HCT116 (cell line): ENCODE results near the gene NDOR1. TPM values are rescaled to one million over a fixed set of nuclear protein-coding genes. Genes with fewer than 3 reads are reported as not detected.
A peak's percentile ranks its signal among the peaks of the same experiment; 100 is the strongest.

Source experiments
- ATAC-seq: fragments of 200-7000 bp; cut with Tn5 transposase; 2 replicates; pipeline ENCODE4 v1.9.1; 2020; ENCODE audit warnings: mild to moderate bottlenecking, moderate library complexity
- BruUV-seq: library from RNA; stranded (reverse); fragments of 400-500 nt; replicated peaks from 2 replicates; lab custom pipeline; 2021; lab: Mats Ljungman, UMichigan
- CTCF ChIA-PET: fragments of 300-600 bp; sonication (Branson Sonifier 250); formaldehyde crosslinking; loops from one replicate; lab custom pipeline; 2021; ENCODE audit warnings: antibody characterized with exemption; lab: Charles Lee
- POLR2A ChIA-PET: fragments of 300-600, 350-600 bp; sonication (Branson Sonifier 250); formaldehyde crosslinking; loops from one replicate; lab custom pipeline; 2021; ENCODE audit warnings: antibody characterized with exemption; lab: Charles Lee
- RAD21 ChIA-PET, 2 experiments: fragments of 300-600 bp; sonication (Branson Sonifier 250); formaldehyde crosslinking; loops; one replicate each; lab custom pipeline; 2023; ENCODE audit warnings: low total read pairs in 2 of 2; ENCODE audit not compliant: uncharacterized antibody in 2 of 2, unreplicated experiment in 2 of 2, low non-redundant PET in 1 of 2; lab: Charles Lee
- DNase-seq: peaks from one replicate; pipeline ENCODE4 v3.0.0-alpha.2; 2010; ENCODE audit warnings: low read depth, low spot score
- H2AFZ ChIP-seq: fragments of 200-600 bp; shearing (Covaris generic), sonication (generic); 2 replicates; pipeline ENCODE4 v1.6.1; 2017; ENCODE audit warnings: low read depth, mixed run types, mixed read lengths, antibody characterized with exemption, low read length; ENCODE audit not compliant: poor library complexity, severe bottlenecking
- H3K27ac ChIP-seq: 2 replicates; pipeline ENCODE4 v1.5.1; 2012; ENCODE audit warnings: low read depth, low read length
- H3K27me3 ChIP-seq: fragments of 200-600 bp; sonication (generic); 2 replicates; pipeline ENCODE4 v1.6.1; 2016; ENCODE audit warnings: mixed run types, low read length, mixed read lengths; ENCODE audit not compliant: insufficient read depth
- H3K36me3 ChIP-seq, 2 experiments: fragments of 200-500 bp in 1 of 2; fragments of 200-600 bp in 1 of 2; sonication (Bioruptor generic) in 1 of 2; sonication (generic) in 1 of 2; 2 replicates each; pipeline versions ENCODE4 v1.5.1 to v1.6.1; 2014 to 2016; ENCODE audit warnings: low read length in 2 of 2, inconsistent platforms in 1 of 2, mixed read lengths in 1 of 2, mixed run types in 1 of 2; ENCODE audit not compliant: insufficient read depth in 2 of 2, control insufficient read depth in 1 of 2
- H3K4me1 ChIP-seq, 2 experiments: fragments of 200-600 bp in 1 of 2; sonication (generic) in 1 of 2; 2 replicates each; pipeline versions ENCODE4 v1.5.1 to v1.6.1; 2012 to 2017; ENCODE audit warnings: low read length in 2 of 2, inconsistent platforms in 1 of 2, mild to moderate bottlenecking in 1 of 2, mixed read lengths in 1 of 2, mixed run types in 1 of 2, moderate library complexity in 1 of 2; ENCODE audit not compliant: insufficient read depth in 2 of 2, control insufficient read depth in 1 of 2
- H3K4me2 ChIP-seq: fragments of 200-600 bp; sonication (generic); 2 replicates; pipeline ENCODE4 v1.6.1; 2017; ENCODE audit warnings: mixed run types, low read length, mixed read lengths
- H3K4me3 ChIP-seq, 2 experiments: fragments of 200-600 bp in 1 of 2; sonication (generic) in 1 of 2; replicated peaks in 1 of 2; 2 replicates each; pipeline ENCODE4 v1.5.1; 2011 to 2016; ENCODE audit warnings: low read length in 2 of 2, control low read depth in 1 of 2, low read depth in 1 of 2, mild to moderate bottlenecking in 1 of 2, mixed read lengths in 1 of 2, mixed run types in 1 of 2
- H3K79me2 ChIP-seq: fragments of 200-600 bp; sonication (generic); 2 replicates; pipeline ENCODE4 v1.6.1; 2017; ENCODE audit warnings: mild to moderate bottlenecking, mixed run types, low read length, moderate library complexity, mixed read lengths; ENCODE audit not compliant: insufficient read depth
- H3K9ac ChIP-seq: fragments of 200-600 bp; sonication (generic); 2 replicates; pipeline ENCODE4 v1.6.1; 2016; ENCODE audit warnings: low read length, mixed read lengths
- H3K9me2 ChIP-seq: fragments of 200-600 bp; sonication (generic), shearing (Covaris generic); 2 replicates; pipeline ENCODE4 v1.6.1; 2017; ENCODE audit warnings: mixed run types, mild to moderate bottlenecking, moderate library complexity; ENCODE audit not compliant: insufficient read depth
- H3K9me3 ChIP-seq, 2 experiments: fragments of 200-500 bp in 1 of 2; fragments of 200-600 bp in 1 of 2; sonication (Bioruptor generic) in 1 of 2; sonication (generic) in 1 of 2; 2 replicates each; pipeline ENCODE4 v1.6.1; 2014 to 2017; ENCODE audit warnings: low read length in 2 of 2, mixed read lengths in 2 of 2, inconsistent platforms in 1 of 2, low read depth in 1 of 2, mild to moderate bottlenecking in 1 of 2, mixed run types in 1 of 2, moderate library complexity in 1 of 2; ENCODE audit not compliant: control insufficient read depth in 1 of 2, insufficient read depth in 1 of 2
- H4K20me1 ChIP-seq: fragments of 200-600 bp; sonication (generic), shearing (Covaris generic); 2 replicates; pipeline ENCODE4 v1.6.1; 2017; ENCODE audit warnings: mixed run types, mild to moderate bottlenecking, moderate library complexity; ENCODE audit not compliant: insufficient read depth
- ATF3 ChIP-seq: IDR thresholded peaks from 2 replicates; pipeline ENCODE4 v1.6.1; 2012
- CBX3 ChIP-seq: IDR thresholded peaks from 2 replicates; pipeline ENCODE4 v1.6.1; 2012; ENCODE audit warnings: low read depth
- EGR1 ChIP-seq: IDR thresholded peaks from 2 replicates; pipeline ENCODE4 v1.6.1; 2012; ENCODE audit warnings: low read depth
- FOSL1 ChIP-seq: IDR thresholded peaks from 2 replicates; pipeline ENCODE4 v1.6.1; 2012; ENCODE audit warnings: low read depth
- MAX ChIP-seq: IDR thresholded peaks from 2 replicates; pipeline ENCODE4 v1.6.1; 2012
- POLR2A ChIP-seq: IDR thresholded peaks from 2 replicates; pipeline ENCODE4 v1.7.0; 2011; ENCODE audit warnings: borderline replicate concordance; ENCODE audit not compliant: insufficient read depth, insufficient read length; ENCODE audit errors: extremely low read depth
- RAD21 ChIP-seq: IDR thresholded peaks from 2 replicates; pipeline ENCODE4 v1.6.1; 2012; ENCODE audit warnings: low read depth, mild to moderate bottlenecking
- SIN3A ChIP-seq: IDR thresholded peaks from 2 replicates; pipeline ENCODE4 v1.6.1; 2012; ENCODE audit warnings: low read depth
- SP1 ChIP-seq: IDR thresholded peaks from 2 replicates; pipeline ENCODE4 v1.6.1; 2012; ENCODE audit warnings: low read depth
- SRF ChIP-seq: IDR thresholded peaks from 2 replicates; pipeline ENCODE4 v1.6.1; 2012; ENCODE audit warnings: low read depth
- YY1 ChIP-seq: IDR thresholded peaks from 2 replicates; pipeline ENCODE4 v1.6.1; 2011; ENCODE audit warnings: low read length, low read depth, moderate library complexity, mild to moderate bottlenecking; ENCODE audit not compliant: insufficient replicate concordance; ENCODE audit errors: extremely low read depth
- ZBTB33 ChIP-seq: IDR thresholded peaks from 2 replicates; pipeline ENCODE4 v1.6.1; 2011; ENCODE audit warnings: mild to moderate bottlenecking, low read length, moderate library complexity; ENCODE audit not compliant: insufficient replicate concordance; ENCODE audit errors: extremely low read depth
- ZFX ChIP-seq: fragments of 450-650 bp; IDR thresholded peaks from 2 replicates; pipeline ENCODE4 v1.6.1; 2017
- ZNF274 ChIP-seq: fragments of 200-500 bp; sonication (Bioruptor generic); IDR thresholded peaks from 2 replicates; pipeline ENCODE4 v1.6.1; 2014; ENCODE audit warnings: mild to moderate bottlenecking, low read depth, low read length, inconsistent platforms
- intact Hi-C: fragments of 100-400 bp; cut with micrococcal nuclease; formaldehyde crosslinking; loops from 2 replicates; pipeline ENCODE4 v1.10.0; 2022
- total RNA-seq: library from RNA; stranded (reverse); gene quantifications from one replicate; pipeline ENCODE4 v1.2.1, GENCODE V29; 2021; ENCODE audit not compliant: unreplicated experiment

The NDOR1 gene
- total RNA-seq, 1 experiment from 2014 or later = 28.4 TPM

- no peaks in the 10 kb centered on the region for H3K9me2 ChIP-seq
- ChIA-PET POLR2A (interaction anchor here (2.6 kb wide), 1 partner anchor 10 kb away, joined by 20 read pairs; the partner anchor contains the start of genes ANAPC2 and SSNA1), CTCF (no interaction called here), RAD21 (interaction anchor here in 1 of 2 experiments (0.9 kb wide), 1 partner anchor 42 kb away, joined by 7 read pairs; no protein-coding TSS in a partner anchor)
- peak overlapping the region; percentile 63 for H3K4me2 ChIP-seq
- peak overlapping the region; percentile 35; the same call in 1 of the 2 replicates for H3K27ac ChIP-seq
- H3K9ac ChIP-seq = no peak overlapping the region
- peaks cover 30% of the 10 kb centered on the region for H3K79me2 ChIP-seq
- ATAC-seq (no peak), DNase-seq (no peak)
- BruUV-seq = TSS peak; percentile 23
- TF ChIP-seq EGR1 (no peak), MAX (no peak), POLR2A (no peak), ZNF274 (no peak), SIN3A (no peak), ATF3 (no peak), SRF (no peak)
- no peaks in the 10 kb centered on the region for H3K9me3 ChIP-seq
- peaks cover 34 to 58% of the 10 kb centered on the region in 2 experiments for H3K4me1 ChIP-seq
- H3K4me3 ChIP-seq = no peak overlapping the region
- H3K36me3 ChIP-seq = no peaks in the 10 kb centered on the region
- H4K20me1 ChIP-seq = no peaks in the 10 kb centered on the region
- intact Hi-C loops = no loop called here
- H3K27me3 ChIP-seq = no peaks in the 10 kb centered on the region
- H2AFZ ChIP-seq = no peak overlapping the region
These were observed 6.6 kb upstream of the NDOR1 start for GRCh38 chr9:137198902-137199283.

- peak overlapping the region; percentile 15 to 46; a peak in 3 of 4 replicates for H3K4me3 ChIP-seq
- H3K27me3 ChIP-seq = no peaks in the 10 kb centered on the region
- H3K4me2 ChIP-seq = peak overlapping the region; percentile 63
- H2AFZ ChIP-seq = no peak overlapping the region
- no TSS peak for BruUV-seq
- peak overlapping the region; percentile 46 for H3K9ac ChIP-seq
- peaks cover 35% of the 10 kb centered on the region for H3K79me2 ChIP-seq
- DNase-seq (no peak), ATAC-seq (no peak)
- no peaks in the 10 kb centered on the region for H3K9me2 ChIP-seq
- ChIA-PET CTCF (no interaction called here), RAD21 (interaction anchor here in 1 of 2 experiments (0.9 kb wide), 1 partner anchor 42 kb away, joined by 7 read pairs; no protein-coding TSS in a partner anchor), POLR2A (interaction anchor here (2.6 kb wide), 1 partner anchor 10 kb away, joined by 20 read pairs; the partner anchor contains the start of genes ANAPC2 and SSNA1)
- intact Hi-C loops = loop anchor here (1.0 kb wide), 1 partner anchor 42 kb away; the partner anchor contains the start of gene TUBB4B
- H3K4me1 ChIP-seq = peaks cover 40 to 61% of the 10 kb centered on the region in 2 experiments
- no peaks in the 10 kb centered on the region for H4K20me1 ChIP-seq
- 0 out of 4 replicates have a peak, but pooled peaks cover 0 to 3% of the 10 kb centered on the region in 2 experiments for H3K36me3 ChIP-seq
- H3K27ac ChIP-seq = peak overlapping the region; percentile 35; the same call in 1 of the 2 replicates
- H3K9me3 ChIP-seq = no peaks in the 10 kb centered on the region
- TF ChIP-seq EGR1 (no peak), ZBTB33 (no peak), FOSL1 (no peak), ATF3 (no peak), YY1 (no peak), SIN3A (no peak), CBX3 (no peak), POLR2A (no peak), ZFX (no peak), RAD21 (no peak), SP1 (no peak), SRF (no peak)
These were observed 5.9 kb upstream of the NDOR1 start for GRCh38 chr9:137199411-137200121.
